Kidney tubule cell (primary cell): Measurements from ENCODE around the gene PKD1.

ENCODE experiments used
- DNase-seq: peaks from one replicate; pipeline ENCODE4 v3.0.0-alpha.2; 2018; ENCODE audit warnings: low spot score

The PKD1 gene

DNA sequence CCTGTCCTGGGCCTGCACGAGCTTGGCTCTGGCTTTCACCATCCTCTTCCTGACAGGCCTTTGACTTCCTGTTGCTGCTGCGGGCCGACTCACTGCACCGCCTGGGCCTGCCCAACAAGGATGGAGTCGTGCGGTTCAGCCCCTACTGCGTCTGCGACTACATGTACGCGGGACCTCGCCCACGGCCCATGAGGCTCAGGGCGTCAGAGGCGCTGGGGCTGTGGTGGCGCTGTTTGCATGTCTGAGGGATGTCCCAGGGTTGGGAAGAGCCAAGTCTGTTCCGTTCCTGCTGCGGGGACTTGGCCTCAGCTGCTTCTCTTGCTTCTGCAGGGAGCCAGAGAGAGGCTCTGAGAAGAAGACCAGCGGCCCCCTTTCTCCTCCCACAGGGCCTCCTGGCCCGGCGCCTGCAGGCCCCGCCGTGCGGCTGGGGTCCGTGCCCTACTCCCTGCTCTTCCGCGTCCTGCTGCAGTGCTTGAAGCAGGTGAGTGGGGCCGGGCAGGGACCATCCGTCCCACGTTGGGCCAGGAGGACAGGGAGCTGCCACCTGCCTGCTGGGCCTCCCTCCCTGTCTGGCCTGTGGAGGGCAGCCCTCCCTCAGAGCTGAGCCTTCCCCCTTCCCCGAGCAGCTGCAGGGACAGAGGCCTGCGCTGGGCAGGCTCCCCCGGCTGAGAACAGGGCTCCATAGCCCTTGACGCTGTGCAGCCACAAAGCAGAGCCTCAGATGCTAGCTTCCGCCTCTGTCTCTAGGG lies 64.1 kb downstream of the PKD1 start:
- DNase-seq: no peak

DNA sequence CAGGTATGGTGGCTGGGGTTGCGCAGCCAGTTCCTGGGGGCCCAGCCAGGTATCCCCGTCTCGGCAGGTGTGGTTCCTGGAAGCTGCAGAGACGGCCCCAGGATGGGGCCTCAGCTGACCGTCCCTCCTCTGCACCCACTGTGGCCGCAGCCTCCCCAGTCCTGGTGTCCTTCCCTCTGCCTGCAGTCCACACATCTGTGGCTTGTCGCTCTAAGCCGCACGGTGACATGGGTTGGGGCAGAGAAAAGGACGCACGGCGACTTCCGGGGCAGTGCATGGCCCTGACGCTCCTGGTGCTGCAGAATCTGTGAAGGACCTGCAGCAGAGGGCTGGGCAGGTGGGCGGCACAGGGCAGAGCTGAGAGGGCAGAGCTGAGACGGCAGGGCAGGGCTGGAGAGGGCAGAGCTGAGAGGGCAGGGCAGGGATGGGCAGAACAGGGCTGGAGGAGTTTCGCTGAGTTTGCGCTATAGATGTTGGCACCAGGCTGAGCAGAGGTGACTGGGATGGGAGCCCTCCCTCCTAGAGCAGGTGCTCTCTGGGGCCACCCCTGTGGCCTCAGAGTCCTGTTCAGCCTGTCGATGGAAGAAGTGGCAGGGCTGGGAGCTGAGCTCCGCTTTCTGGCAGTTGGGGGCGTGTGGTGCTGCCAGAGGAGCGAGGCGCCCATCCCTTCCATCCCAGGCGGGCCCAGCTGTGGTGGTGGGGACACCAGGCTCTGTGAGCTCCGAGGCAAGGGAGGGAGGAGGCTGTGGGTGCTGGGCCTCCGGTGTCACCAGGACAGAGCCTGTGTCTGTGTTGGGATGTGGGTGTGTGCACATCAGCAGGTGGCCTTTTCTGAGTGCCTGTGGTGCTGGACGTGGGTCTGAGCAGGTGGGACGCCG lies 64.9 kb downstream of the PKD1 start:
- no peak for DNase-seq

DNA sequence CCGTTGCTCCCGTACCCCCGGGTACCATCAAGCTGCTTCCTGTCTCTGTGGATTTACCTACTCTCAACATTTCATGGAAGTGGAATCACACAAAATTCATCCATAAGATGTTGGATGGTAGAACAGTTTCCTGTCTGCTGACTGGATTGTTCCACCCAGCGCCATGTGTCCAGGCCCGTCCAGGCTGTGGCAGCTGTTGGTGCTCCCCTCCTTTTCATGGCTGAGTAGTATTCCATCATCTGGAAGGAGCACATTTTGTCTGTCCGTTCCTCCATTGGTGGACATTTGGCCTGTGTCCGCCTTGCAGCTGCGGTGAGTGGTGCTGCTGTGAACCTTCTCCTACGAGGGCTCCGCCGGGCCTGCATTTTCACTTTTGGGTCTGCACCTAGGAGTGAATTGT lies 69.6 kb downstream of the PKD1 start:
- no peak for DNase-seq

DNA sequence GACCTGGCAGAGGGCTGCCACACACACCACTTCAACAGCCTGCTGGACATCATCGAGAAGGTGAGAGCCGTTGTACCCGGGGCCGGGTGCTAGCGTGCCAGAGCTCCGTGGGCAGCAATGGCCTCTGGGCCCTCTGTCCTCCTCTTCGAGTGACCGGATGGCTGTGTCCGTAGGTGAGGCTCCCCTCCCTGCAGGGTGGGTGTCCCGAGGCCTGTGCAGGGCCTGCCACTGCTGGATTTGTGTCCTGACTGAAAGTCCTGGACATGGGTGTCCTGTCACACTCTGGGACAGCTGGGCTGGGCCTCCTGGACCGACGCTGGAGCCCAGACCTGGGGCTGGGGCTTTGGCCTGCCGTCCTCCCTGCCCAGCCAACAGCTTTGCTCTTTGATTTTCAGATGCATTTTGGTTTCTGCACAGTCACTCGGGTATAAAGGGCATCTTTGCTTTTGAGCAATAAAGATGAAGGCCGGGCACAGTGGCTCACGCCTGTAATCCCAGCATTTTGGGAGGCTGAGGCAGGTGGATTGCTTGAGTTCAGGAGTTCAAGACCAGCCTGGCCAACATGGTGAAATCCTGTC lies 71.2 kb downstream of the PKD1 start:
- no peak for DNase-seq

DNA sequence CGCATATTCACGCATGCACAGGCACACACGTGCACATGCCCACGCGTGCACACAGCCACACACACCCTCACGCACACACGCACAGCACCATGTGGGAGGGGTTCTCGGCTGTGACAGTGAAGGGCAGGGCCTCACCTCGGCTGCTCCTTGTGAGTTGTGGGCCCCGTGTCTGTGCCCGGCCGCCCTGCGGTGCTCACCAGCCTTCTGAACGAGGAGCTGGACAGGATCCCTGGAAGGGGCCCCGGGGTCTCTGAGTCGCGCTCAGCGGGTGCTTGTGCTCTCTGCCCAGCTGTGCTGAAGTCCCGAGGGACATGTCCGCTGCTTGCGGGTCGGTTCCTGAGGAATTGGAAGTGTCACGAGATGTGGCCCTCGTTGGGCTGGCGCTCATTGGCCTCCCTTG lies 71.8 kb downstream of the PKD1 start:
- no peak for DNase-seq

DNA sequence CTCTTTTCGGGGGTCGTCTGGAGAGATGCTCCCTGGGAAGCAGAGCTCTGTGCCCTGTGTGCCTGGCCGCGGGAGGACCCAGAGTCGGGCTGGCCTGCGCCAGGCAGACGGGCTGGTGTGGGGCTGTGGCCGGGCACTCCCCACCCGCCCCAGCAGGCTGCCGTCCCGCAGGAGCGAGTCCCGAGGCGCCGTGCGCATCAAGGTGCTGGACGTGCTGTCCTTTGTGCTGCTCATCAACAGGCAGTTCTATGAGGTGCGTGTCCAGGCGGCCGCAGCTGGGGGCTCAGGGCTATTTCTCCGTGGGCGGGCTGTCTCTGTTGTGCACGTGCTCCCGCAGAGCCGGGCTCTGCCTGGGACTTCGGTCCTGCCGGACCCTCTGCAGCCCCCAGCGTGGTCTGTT lies 72.9 kb downstream of the PKD1 start:
- no peak for DNase-seq

DNA sequence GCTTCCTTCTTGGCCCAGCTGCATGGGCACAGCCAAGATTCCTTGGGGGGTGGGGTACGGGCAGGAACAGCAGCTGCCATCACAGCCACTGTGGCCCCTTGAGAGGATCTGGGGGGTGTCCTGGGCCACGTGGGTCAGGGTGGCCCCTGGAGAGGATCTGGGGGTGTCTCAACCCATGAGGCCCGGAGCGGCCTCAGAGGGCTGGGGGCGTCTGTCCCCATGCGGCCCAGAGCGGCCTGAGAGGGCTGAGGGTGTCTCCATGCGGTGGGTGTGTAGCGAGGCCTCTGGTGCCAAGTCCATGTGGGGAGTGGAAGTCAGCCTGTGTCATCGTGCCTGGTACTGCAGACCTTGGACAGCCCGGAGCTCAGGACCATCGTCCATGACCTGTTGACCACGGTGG lies 74.2 kb downstream of the PKD1 start:
- no peak for DNase-seq

DNA sequence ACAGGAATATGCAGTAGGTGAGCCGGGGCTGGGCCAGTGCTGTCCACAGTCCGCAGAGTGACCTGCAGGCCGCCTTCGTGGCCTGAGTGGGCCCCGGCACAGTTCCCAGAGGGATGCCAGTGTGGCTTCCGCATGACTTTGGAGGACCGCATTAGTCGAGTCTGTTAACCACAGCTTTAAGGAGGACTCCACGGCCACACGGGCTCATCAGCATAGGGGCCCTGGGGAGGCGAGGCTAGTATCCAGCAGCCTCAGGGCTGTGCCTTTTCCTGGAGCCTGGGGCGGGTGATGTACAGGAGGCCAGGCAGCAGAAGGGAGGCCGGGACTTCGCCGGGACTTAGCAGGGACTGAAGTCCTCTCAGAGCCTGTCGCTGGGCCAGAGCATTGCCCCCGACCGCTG lies 74.7 kb downstream of the PKD1 start:
- DNase-seq: no peak

DNA sequence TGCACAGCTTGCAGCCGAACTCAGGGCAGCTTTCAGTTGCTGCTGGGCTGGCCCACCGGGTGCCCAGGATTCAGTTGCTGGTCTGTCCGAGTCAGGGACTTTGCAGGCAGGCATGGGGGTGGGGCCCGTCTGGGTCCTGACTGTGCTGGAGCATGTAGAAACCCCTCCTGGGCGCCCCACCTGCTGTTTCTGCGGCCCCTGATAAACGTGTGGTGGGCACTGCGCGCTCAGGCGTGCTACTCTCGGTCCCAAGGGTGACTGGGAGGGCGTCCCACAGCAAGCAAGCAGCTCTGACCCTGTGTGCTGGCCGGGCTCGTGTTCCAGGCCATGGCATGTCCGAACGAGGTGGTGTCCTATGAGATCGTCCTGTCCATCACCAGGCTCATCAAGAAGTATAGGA lies 75.4 kb downstream of the PKD1 start:
- DNase-seq: no peak

DNA sequence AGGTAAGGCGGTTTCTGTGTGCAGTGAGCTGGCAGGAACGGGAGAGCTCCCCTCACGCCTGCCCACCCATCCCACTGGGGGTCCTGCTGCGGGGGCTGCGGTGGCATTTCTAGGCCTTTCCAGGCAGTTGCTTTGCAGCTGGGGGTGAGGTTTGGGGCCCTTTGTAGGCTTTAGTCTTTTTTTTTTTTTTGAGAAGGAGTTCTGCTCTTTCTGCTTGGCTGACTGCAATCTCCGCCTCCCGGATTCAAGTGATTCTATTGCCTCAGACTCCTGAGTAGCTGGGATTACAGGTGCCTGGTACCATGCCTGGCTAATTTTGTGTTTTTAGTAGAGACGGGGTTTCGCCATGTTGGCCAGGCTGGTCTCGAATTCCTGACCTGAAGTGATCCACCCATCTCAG lies 76.8 kb downstream of the PKD1 start:
- DNase-seq: no peak

DNA sequence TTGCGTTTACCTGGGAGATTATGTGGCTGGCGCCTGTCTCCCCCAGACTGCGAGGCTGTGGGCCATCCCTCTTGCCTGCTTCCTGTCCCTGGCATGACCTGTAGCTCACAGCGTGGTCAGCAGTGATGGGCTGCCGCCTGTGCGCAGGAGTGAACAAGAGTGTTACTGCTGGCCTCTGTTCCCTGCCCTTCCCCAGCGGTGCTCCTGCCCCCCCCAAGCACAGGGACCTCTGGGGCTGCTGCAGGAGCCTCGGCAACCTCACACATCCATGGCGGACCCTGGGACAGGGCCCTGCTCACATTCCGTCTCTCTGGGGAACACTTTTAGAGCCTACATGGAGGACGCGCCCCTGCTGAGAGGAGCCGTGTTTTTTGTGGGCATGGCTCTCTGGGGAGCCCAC lies 77.3 kb downstream of the PKD1 start:
- DNase-seq: no peak

DNA sequence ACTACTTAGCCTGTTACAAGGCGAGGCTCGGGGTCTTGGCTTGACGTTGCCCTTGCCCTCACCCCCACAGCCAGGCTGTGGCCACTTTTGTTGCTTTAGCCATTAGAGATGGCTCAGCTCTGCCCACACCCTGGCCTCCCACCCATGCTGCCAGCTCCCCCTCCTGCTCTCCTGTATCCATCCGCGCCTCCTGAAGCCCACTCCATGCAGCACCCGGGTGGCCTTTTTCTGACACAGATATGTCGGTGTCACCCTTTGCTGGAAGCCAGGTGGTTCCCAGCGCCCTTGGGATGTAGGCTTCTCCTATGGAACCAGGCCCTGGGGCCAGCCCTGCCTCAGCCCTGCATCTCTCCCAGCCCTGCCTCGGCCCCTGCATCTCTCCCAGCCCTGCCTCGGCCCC lies 78.3 kb downstream of the PKD1 start:
- no peak for DNase-seq

DNA sequence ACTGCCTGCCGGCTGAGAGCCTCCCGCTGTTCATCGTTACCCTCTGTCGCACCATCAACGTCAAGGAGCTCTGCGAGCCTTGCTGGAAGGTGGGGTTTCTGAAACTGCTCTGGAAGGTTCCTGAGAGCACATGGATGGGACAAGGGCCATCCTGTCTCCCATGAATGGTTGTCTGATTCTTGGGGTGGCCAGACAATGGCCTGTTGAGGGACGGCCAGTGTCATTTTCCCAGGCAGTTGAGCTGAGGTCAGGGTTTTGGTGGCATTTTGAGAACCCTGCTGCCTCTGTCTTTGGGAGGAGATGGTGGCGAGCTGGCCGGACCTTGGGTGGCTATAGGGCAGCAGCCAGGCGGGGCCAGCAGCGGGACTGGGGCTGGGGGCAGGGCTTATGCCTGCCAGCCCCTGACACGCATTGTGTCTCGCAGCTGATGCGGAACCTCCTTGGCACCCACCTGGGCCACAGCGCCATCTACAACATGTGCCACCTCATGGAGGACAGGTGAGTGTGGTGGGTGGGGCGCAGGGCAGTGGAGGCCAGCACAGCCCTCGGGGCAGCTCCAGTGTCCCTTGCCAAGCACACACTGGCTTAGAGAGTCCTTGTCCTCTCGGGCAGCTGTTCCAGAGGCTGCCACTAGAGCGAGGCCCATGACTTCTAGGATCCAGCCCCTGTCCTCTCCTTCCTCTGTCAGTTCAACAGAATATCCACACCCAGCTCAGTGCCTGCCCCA lies 78.9 kb downstream of the PKD1 start:
- DNase-seq: no peak

DNA sequence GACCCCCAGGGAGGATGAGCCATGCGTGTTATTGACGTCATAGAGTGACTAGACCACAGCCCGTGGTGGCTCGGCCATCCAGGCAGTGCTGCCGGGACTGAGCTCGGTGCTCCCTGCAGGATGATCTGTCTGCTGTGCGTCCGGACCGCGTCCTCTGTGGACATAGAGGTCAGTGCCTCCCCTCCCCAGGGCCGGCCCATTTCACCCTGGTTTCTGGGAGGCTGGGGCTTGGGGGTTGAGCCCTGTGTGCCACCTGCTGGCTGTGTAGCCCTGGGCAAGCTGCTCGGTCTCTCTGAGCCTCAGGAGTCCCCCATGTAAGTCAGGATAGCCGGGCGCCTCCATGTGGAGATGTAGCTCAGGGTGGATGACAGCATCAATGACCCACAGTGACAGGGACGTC lies 79.6 kb downstream of the PKD1 start:
- no peak for DNase-seq

DNA sequence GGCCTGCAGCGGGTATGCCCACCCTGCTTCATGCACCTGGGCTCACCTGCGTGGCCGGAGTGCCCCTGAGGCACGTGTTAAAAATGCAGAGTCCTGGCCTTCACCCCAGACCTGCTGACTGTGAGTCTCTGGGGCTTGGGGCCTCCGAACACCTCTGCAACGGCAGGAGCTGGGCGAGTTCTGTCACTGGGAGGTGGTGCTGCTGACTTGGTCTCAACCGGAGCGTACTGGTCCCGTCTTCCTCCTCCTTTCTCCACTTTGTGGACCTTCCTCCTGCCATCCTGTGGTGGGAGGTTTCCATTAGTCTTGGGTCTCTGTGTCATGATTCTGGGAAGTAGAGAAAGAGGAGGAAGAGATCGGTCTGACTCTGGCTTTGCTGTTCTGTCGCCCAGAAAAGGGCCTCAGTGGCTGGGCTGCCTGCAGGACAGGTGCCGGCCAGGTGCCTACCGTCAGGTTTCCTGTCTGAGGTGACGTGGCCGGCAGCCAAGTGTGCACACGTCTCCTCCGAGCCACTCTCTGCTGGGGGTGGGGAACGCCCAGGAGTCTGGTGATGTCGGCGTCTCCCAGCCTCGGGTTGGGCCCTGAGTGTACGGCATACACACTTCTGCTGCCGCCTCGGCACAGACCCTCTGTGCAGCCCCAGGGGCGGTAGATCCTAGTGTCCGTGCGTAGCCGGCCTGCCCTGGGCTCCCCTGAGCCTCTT lies 81.0 kb downstream of the PKD1 start:
- peak; percentile 47 for DNase-seq

DNA sequence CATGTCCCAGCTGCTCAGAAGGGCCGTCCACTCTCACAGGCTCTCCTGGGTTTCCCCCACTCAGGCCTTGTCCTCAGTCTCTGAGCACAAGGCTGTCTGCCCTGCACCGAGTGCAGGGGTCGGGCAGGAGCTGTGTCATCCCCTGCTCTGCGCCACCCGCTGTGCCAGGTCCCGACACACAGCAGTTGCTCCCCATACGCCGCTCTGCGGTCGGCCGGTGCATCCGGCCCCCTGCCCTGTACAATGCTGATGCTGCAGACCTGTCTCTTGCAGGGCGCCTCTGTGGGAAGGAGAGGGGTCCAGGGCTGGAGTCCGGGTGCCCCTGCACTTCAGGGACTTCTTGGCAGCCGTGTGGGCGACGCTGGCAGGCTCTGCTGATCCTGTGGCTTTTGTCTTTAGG lies 81.8 kb downstream of the PKD1 start:
- no peak for DNase-seq

DNA sequence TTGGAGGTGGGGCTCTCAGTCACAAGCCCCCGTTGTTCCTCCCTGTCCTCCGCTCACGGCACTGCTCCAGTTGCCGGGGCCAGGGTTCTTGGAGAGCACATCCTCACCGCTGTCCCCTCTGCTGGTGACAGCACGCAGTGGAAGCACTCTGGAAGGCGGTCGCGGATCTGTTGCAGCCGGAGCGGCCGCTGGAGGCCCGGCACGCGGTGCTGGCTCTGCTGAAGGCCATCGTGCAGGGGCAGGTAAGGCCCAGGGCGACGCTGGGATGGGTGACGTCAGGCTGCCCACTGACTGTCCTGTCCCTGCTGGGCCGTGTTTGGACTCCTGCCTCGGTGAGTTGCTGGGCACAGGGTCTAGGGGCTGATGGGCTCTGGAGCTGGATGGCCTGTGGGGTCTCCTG lies 82.5 kb downstream of the PKD1 start:
- no peak for DNase-seq

DNA sequence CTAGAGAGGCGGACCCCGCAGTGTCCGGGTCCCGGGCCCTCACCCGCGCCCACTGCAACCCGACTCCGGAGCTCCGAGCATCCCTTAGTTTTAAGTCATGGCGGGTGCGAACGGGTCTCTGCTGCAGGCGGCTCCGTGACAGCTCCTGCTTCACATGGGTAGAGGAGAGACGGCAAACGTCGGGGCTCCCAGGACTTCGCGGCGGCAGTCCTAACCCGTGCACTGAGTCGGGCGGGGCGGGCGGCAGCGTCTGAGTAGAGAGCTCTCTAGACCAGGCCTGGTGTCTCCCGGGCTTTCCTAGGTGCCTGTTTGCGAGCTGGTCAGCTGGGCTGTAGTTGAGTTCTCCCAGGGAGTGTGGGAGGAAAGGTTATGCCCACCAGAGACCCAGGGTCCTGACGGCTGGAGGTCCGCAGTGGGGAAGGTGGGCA lies 87.6 kb downstream of the PKD1 start:
- no peak for DNase-seq

DNA sequence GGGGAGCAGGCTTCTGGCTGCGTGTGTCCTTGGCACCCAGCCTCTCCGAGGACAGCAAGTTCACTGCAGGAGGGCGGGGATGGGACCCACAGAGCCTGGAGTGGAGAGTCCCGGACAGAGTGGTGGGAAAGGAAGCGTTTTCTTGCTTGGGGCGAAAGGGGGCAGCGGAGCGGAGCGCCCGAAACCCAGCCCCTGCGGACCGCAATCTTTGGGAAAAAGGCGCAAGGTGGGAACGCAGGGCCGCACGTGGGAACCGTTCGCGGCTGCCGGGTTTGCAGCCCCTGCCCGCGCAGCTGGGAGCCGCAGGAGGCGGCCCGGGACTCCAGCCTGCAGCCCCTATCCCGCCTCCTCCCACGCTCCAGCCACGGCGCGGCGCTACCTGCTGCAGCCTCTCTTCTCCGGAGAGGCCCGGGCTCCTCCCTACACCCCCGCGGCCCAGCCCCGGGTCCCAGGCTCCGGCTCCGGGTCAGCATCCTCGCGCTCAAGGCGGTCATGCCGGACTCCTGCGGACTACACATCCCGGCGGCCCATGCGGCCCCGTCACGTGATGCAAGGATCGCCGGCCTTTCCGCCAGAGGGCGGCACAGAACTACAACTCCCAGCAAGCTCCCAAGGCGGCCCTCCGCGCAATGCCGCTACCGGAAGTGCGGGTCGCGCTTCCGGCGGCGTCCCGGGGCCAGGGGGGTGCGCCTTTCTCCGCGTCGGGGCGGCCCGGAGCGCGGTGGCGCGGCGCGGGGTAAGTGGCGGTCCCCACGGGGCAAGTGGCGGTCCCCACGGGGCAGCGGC lies 88.2 kb downstream of the PKD1 start, which contains the start of the genes NTHL1 and TSC2:
TSS of gene NTHL1 (minus strand) at position 505 of the 786 bp plus-strand sequence. CDS start at position 494, 11 bp downstream.
TSS of gene TSC2 (plus strand) at position 656 of the 786 bp plus-strand sequence. CDS start 631 bp downstream, outside the sequence.
- peak; percentile 96 for DNase-seq

DNA sequence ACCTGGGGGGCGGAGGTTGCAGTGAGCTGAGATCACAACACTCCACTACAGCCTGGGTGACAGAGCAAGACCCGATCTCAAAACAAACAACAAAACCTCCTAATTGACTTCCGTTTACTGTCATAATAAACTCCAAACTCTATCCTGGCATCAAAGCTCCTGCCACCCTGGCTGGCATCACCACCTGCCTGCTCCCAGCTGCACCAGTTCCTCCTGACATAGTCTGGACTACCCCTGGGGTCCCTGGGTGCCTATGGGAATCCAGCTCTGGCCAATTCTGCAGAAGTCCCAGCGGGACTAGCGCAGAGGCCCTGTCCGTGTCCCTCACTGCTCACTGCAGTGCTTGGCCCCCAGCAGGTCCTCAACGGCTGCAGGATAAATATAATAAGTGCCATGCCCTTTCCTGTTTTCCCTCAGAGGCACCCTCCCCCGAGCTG lies 88.8 kb downstream of the PKD1 start:
- no peak for DNase-seq
